Measurements from ENCODE around the gene RARB. TPM values are rescaled to one million over a fixed set of nuclear protein-coding genes. Genes with fewer than 3 reads are reported as not detected.

The RARB gene
- total and polyA plus RNA-seq, 9 of the 15 experiments (the other 6 are each of a cell fraction or from before 2014, with no cell fraction given): 0.15 to 1.3 (median 0.27) TPM

- 0% methylated on average over 1 of the region's 1 CpG for WGBS (ENCODE audit: insufficient coverage, low coverage, missing lambda C conversion rate)
- no TSS peak for BruUV-seq (replicated peaks)
- no peak for ATAC-seq
These were observed 9.5 kb upstream of the RARB start for GRCh38 chr3:25418596-25418995.

GRCh38 chr3:25419251-25419650, 8.8 kb upstream of the RARB start:
- Histone ChIP-seq H3K27me3 (ENCODE audit: control insufficient read depth in 2 of 2, insufficient read depth in 2 of 2, low read length in 2 of 2) (no peaks in the 10 kb centered on the region), H3K27ac (ENCODE audit: extremely low read depth, low read depth, low read length) (no peak overlapping the region), H3K9ac (ENCODE audit: insufficient read depth in 1 of 2, low read depth in 2 of 2, low read length in 2 of 2) (no peak overlapping the region), H4K20me1 (replicated peaks; ENCODE audit: control insufficient read depth, insufficient read depth, low read length) (no peaks in the 10 kb centered on the region), H3K4me2 (ENCODE audit: insufficient read depth, low read length) (no peak overlapping the region), H2AFZ (ENCODE audit: low read depth, low read length) (no peak overlapping the region), H3K36me3 (ENCODE audit: control insufficient read depth, insufficient read depth, low read length) (no peaks in the 10 kb centered on the region), H3K9me1 (ENCODE audit: control insufficient read depth, insufficient read depth, low read length) (no peaks in the 10 kb centered on the region), H3K79me2 (ENCODE audit: control insufficient read depth, insufficient read depth, low read length) (no peaks in the 10 kb centered on the region), H3K9me3 (replicated peaks; ENCODE audit: control insufficient read depth, insufficient read depth, low read depth, low read length) (no peaks in the 10 kb centered on the region), H3K4me3 (no peak overlapping the region), H3K4me1 (replicated peaks in 1 of 2; ENCODE audit: control insufficient read depth in 2 of 2, insufficient read depth in 2 of 2, low read length in 2 of 2) (no peaks in the 10 kb centered on the region)
- in situ Hi-C loops (cut with MboI): no loop called here
- 0% methylated on average over 1 of the region's 1 CpG for WGBS (ENCODE audit: insufficient coverage, low coverage, missing lambda C conversion rate)
- POLR2A ChIA-PET: interaction anchor here (0.6 to 1.0 kb wide), 2 partner anchors 11 to 111 kb away, joined by 3 to 4 read pairs; no protein-coding TSS in a partner anchor
- CTCF ChIA-PET (ENCODE audit: low intra/inter-chr PET ratio): no interaction called here
- DNase-seq (ENCODE audit: extremely low read depth in 1 of 4, low spot score in 3 of 4): no peak
- no TSS peak for BruUV-seq (replicated peaks)
- no peak for ATAC-seq
- no peak for FAIRE-seq
- intact Hi-C loops (cut with micrococcal nuclease): no loop called here
- TF ChIP-seq MYNN (IDR thresholded peaks at IDR 0.05) (no peak), MYNN (CRISPR knock-in tag; IDR thresholded peaks at IDR 0.05) (no peak), PHF21A (IDR thresholded peaks at IDR 0.05; ENCODE audit: borderline replicate concordance, low read depth) (no peak), KLF10 (CRISPR knock-in tag; IDR thresholded peaks at IDR 0.05) (no peak), SP1 (CRISPR knock-in tag; IDR thresholded peaks at IDR 0.05) (no peak), RBBP5 (IDR thresholded peaks at IDR 0.05; ENCODE audit: borderline replicate concordance, insufficient read depth, low read length, poor library complexity, severe bottlenecking) (no peak), HDAC8 (tag; IDR thresholded peaks at IDR 0.05) (no peak), THAP12 (CRISPR knock-in tag; IDR thresholded peaks at IDR 0.05) (no peak), SPI1 (IDR thresholded peaks at IDR 0.05; ENCODE audit: borderline replicate concordance, low read depth, low read length) (no peak), MTA1 (IDR thresholded peaks at IDR 0.05; ENCODE audit: borderline replicate concordance) (no peak), ZNF584 (CRISPR knock-in tag; IDR thresholded peaks at IDR 0.05; ENCODE audit: low read depth) (no peak), CGGBP1 (CRISPR knock-in tag; IDR thresholded peaks at IDR 0.05) (no peak), OTX1 (CRISPR knock-in tag; IDR thresholded peaks at IDR 0.05) (no peak), ZNF589 (CRISPR knock-in tag; IDR thresholded peaks at IDR 0.05; ENCODE audit: low read depth) (no peak), SMAD4 (CRISPR knock-in tag; conservative IDR thresholded peaks at IDR 0.05) (no peak)

More at GRCh38 chr3:25418596-25418995, 9.5 kb upstream of the RARB start:
- no peaks in the 10 kb centered on the region for H3K4me1 ChIP-seq (replicated peaks in 1 of 2; ENCODE audit: control insufficient read depth in 2 of 2, insufficient read depth in 2 of 2, low read length in 2 of 2)
- H3K79me2 ChIP-seq (ENCODE audit: control insufficient read depth, insufficient read depth, low read length): no peaks in the 10 kb centered on the region
- no peak overlapping the region for H3K4me3 ChIP-seq
- H3K27me3 ChIP-seq (ENCODE audit: control insufficient read depth in 2 of 2, insufficient read depth in 2 of 2, low read length in 2 of 2): no peaks in the 10 kb centered on the region
- TF ChIP-seq CBX1 (IDR thresholded peaks at IDR 0.05; ENCODE audit: low read depth) (no peak), MYNN (IDR thresholded peaks at IDR 0.05) (no peak), MYNN (CRISPR knock-in tag; IDR thresholded peaks at IDR 0.05) (no peak), ZNF224 (CRISPR knock-in tag; IDR thresholded peaks at IDR 0.05) (no peak)
- no peak for FAIRE-seq
- no peak overlapping the region for H2AFZ ChIP-seq (ENCODE audit: low read depth, low read length)
- no peak overlapping the region for H3K9ac ChIP-seq (ENCODE audit: insufficient read depth in 1 of 2, low read depth in 2 of 2, low read length in 2 of 2)
- intact Hi-C loops (cut with micrococcal nuclease): no loop called here
- no peaks in the 10 kb centered on the region for H3K36me3 ChIP-seq (ENCODE audit: control insufficient read depth, insufficient read depth, low read length)
- ChIA-PET CTCF (ENCODE audit: low intra/inter-chr PET ratio) (no interaction called here), POLR2A (no interaction called here)
- no peaks in the 10 kb centered on the region for H4K20me1 ChIP-seq (replicated peaks; ENCODE audit: control insufficient read depth, insufficient read depth, low read length)
- H3K9me1 ChIP-seq (ENCODE audit: control insufficient read depth, insufficient read depth, low read length): no peaks in the 10 kb centered on the region
- H3K9me3 ChIP-seq (replicated peaks; ENCODE audit: control insufficient read depth, insufficient read depth, low read depth, low read length): no peaks in the 10 kb centered on the region
- DNase-seq (ENCODE audit: extremely low read depth in 1 of 4, low spot score in 3 of 4): no peak
- no peak overlapping the region for H3K27ac ChIP-seq (ENCODE audit: extremely low read depth, low read depth, low read length)
- in situ Hi-C loops (cut with MboI): no loop called here
- no peak overlapping the region for H3K4me2 ChIP-seq (ENCODE audit: insufficient read depth, low read length)

Measured in K562 (cell line).